Neutrophil (primary cell): ENCODE results near the gene ADISSP.

Source experiments
- H3K27ac ChIP-seq: fragments of 200-600 bp; sonication (generic); 2 replicates; pipeline ENCODE4 v1.5.1; 2016; ENCODE audit warnings: mild to moderate bottlenecking, moderate library complexity
- H3K27me3 ChIP-seq: fragments of 200-600 bp; sonication (generic); 2 replicates; pipeline ENCODE4 v1.6.0; 2016; ENCODE audit warnings: mild to moderate bottlenecking
- H3K36me3 ChIP-seq: fragments of 200-600 bp; sonication (generic); 2 replicates; pipeline ENCODE4 v1.5.1; 2017
- H3K4me1 ChIP-seq, 2 experiments: fragments of 200-600 bp in 1 of 2; sonication (generic) in 1 of 2; 1 replicate in 1 of 2; 2 replicates in 1 of 2; pipeline versions ENCODE4 v1.5.1 to v1.6.1; 2013 to 2016; ENCODE audit warnings: low read depth in 1 of 2, low read length in 1 of 2, mild to moderate bottlenecking in 1 of 2, moderate library complexity in 1 of 2; ENCODE audit not compliant: control insufficient read depth in 1 of 2, insufficient read depth in 1 of 2
- H3K4me3 ChIP-seq, 2 experiments: fragments of 200-600 bp in 1 of 2; sonication (generic) in 1 of 2; 1 replicate in 1 of 2; 2 replicates in 1 of 2; pipeline ENCODE4 v1.5.1; 2013 to 2016; ENCODE audit warnings: low read depth in 1 of 2, low read length in 1 of 2, mild to moderate bottlenecking in 1 of 2, moderate library complexity in 1 of 2
- H3K9me3 ChIP-seq: fragments of 200-600 bp; sonication (generic); 2 replicates; pipeline ENCODE4 v1.5.1; 2016
- TF ChIP-seq, protein P1 (sequence below): fragments of 200-600 bp; sonication (generic); IDR thresholded peaks from 2 replicates; pipeline ENCODE4 v1.5.1; 2016; ENCODE audit warnings: antibody characterized with exemption

Gene ADISSP

DNA sequence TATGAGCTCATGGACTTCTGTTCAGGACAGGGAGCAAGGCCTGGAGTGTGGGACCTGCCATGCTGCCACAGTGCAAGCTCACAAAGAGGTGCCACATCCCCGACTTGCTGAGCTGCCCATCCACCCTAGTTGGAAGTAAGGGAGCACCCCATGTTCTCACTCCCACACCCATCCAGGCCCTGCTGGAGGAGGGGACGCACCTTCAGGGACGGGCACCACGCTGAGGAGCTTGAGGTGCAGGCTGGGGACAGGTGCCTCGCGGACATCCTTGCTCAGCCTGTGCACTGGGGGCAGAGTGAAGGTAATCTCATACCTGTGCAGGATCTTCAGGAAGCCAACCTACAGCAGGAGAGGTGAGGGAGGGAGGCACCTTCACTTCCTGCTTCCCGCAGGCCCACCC, 12.3 kb downstream of the ADISSP start:
- Histone ChIP-seq H3K4me3 (no peak overlapping the region), H3K27ac (no peak overlapping the region), H3K27me3 (peaks cover 7% of the 10 kb centered on the region), H3K9me3 (no peaks in the 10 kb centered on the region), H3K4me1 (peaks cover 18 to 22% of the 10 kb centered on the region in 2 experiments), H3K36me3 (peaks cover 59% of the 10 kb centered on the region)
- TF ChIP-seq, protein P1, sequence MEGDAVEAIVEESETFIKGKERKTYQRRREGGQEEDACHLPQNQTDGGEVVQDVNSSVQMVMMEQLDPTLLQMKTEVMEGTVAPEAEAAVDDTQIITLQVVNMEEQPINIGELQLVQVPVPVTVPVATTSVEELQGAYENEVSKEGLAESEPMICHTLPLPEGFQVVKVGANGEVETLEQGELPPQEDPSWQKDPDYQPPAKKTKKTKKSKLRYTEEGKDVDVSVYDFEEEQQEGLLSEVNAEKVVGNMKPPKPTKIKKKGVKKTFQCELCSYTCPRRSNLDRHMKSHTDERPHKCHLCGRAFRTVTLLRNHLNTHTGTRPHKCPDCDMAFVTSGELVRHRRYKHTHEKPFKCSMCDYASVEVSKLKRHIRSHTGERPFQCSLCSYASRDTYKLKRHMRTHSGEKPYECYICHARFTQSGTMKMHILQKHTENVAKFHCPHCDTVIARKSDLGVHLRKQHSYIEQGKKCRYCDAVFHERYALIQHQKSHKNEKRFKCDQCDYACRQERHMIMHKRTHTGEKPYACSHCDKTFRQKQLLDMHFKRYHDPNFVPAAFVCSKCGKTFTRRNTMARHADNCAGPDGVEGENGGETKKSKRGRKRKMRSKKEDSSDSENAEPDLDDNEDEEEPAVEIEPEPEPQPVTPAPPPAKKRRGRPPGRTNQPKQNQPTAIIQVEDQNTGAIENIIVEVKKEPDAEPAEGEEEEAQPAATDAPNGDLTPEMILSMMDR = no peak

DNA sequence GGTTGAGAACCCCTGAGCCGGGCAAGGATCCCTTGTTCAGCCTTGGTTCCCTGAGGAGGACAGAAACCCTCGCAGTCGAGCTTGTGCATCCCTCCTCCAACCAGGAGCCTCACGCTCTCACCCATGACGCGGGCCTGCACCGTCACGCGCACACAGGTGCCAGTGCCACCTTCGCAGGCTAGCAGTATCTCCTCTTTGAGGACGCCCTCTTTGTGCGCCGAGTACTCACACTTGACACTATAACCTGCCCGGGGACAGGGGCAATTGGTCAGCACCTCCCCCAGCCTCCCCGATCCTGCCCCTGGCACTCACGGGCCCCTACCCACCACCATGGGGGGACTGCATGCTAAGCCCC, 13.3 kb downstream of the ADISSP start:
- TF ChIP-seq, protein P1 = no peak
- H3K4me1 ChIP-seq = peaks cover 18 to 22% of the 10 kb centered on the region in 2 experiments
- H3K9me3 ChIP-seq = no peaks in the 10 kb centered on the region
- H3K27me3 ChIP-seq = peaks cover 7% of the 10 kb centered on the region
- no peak overlapping the region for H3K4me3 ChIP-seq
- H3K36me3 ChIP-seq = peaks cover 58% of the 10 kb centered on the region
- H3K27ac ChIP-seq = no peak overlapping the region

DNA sequence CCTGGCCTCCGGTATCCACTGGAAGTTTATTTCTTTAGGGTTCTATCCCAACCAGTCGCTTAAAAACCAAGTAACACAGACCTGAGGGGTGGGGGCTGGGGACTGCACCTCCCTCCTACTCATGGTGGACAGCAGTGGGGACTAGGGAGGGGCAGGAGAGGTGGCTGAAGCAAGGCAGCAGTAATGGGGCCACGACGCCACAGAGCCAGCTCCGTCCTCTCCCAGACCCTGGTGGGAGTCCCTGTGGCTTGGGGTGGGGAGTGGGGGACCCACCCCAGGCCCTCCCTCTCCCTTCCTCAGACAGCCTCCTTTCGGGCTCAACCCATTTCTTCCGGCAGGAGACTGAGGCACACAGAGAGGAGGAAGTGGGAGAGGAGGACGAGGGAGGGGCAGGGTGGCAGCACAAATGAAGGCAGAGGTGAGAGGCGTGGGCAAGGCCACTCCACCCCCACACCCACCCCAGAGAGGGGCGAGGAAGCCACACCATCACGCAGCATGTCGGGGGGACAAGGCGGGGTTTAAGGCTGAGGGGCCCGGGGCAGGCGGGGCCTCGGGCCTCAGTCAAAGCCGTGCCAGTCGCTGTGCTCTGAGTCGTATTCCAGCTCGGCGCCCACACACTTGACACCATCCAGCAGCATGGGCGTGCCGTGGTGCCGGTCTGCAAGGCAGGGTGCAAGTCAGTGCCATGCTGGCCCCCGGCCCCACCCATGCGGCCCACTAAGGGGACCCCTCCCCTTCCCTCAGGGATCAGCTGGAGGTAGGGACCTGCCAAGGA, 13.9 kb downstream of the ADISSP start:
- H3K27me3 ChIP-seq = peaks cover 7% of the 10 kb centered on the region
- H3K4me3 ChIP-seq = no peak overlapping the region
- H3K9me3 ChIP-seq = no peaks in the 10 kb centered on the region
- TF ChIP-seq, protein P1 = no peak
- H3K27ac ChIP-seq = peak overlapping the region; percentile 35
- H3K4me1 ChIP-seq = peaks cover 18 to 22% of the 10 kb centered on the region in 2 experiments
- H3K36me3 ChIP-seq = peaks cover 53% of the 10 kb centered on the region

DNA sequence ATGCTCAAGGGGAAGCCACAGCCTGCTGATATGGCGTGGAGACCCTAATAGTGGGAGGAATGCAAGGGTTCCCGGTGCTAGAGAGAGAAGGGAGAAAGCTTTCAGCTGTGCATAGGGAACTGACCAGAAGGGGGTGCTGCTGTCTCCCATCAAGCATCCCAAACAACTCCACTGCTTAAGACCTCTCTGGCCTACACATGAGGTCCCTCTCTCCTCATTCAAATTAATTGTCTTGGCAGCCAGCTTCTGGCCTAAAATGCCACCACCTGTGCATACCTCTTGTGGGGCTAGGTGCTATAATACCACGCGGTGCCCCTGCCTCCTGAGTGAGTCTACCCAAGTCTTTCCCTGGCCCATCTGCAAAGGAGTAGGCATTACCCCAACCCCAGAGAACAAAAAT, 14.5 kb downstream of the ADISSP start:
- Histone ChIP-seq H3K27ac (peak overlapping the region; percentile 35), H3K4me3 (no peak overlapping the region), H3K4me1 (peaks cover 18 to 22% of the 10 kb centered on the region in 2 experiments), H3K9me3 (no peaks in the 10 kb centered on the region), H3K27me3 (peaks cover 7% of the 10 kb centered on the region), H3K36me3 (peaks cover 47% of the 10 kb centered on the region)
- TF ChIP-seq, protein P1 = peak; percentile 61

DNA sequence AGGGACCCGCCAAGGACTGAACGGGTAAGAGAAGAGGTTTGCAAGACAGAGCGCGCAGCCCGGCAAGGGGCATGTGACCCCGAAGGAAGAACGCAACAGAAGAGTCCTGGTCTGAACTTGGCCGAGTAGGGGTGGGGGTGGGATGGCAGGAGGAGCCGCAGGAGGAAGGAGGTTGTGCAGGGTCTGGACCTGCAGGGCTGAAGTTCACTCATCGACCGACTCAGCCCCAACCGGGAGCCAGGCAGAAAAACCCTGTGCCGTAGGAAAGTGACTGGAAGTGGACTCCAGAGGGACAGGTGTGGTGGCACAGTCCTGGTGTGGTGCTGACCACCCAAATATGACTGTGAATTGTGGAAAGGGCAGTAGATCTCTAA, 15.2 kb downstream of the ADISSP start:
- H3K4me1 ChIP-seq = peaks cover 11 to 16% of the 10 kb centered on the region in 2 experiments
- peaks cover 10% of the 10 kb centered on the region for H3K27me3 ChIP-seq
- peak overlapping the region in 1 of 2 experiments; percentile 41 for H3K4me3 ChIP-seq
- H3K9me3 ChIP-seq = no peaks in the 10 kb centered on the region
- H3K36me3 ChIP-seq = peaks cover 42% of the 10 kb centered on the region
- H3K27ac ChIP-seq = no peak overlapping the region
- TF ChIP-seq, protein P1 = no peak
